Measurements from ENCODE around the gene KLRD1. TPM values are rescaled to one million over a fixed set of nuclear protein-coding genes. Genes with fewer than 3 reads are reported as not detected.

Gene KLRD1
- total and polyA plus RNA-seq, 4 donors = 0.60 to 5.0 (median 1.4) TPM

- Histone ChIP-seq H3K4me1 (ENCODE audit: control insufficient read depth in 4 of 4, insufficient read depth in 4 of 4, low read length in 3 of 4) (no peaks in the 10 kb centered on the region), H3K27ac (ENCODE audit: low read depth in 1 of 2, low read length in 2 of 2) (no peak overlapping the region), H3K36me3 (ENCODE audit: control insufficient read depth in 4 of 4, insufficient read depth in 3 of 4, low read depth in 1 of 4, low read length in 3 of 4) (no peaks in the 10 kb centered on the region), H3K9ac (ENCODE audit: low read depth in 1 of 2, low read length in 2 of 2) (no peak overlapping the region), H3K9me3 (ENCODE audit: control insufficient read depth in 4 of 4, low read length in 3 of 4) (no peaks in the 10 kb centered on the region), H3K27me3 (ENCODE audit: control insufficient read depth in 4 of 4, insufficient read depth in 4 of 4, low read length in 3 of 4) (no peaks in the 10 kb centered on the region), H3K4me3 (ENCODE audit: low read depth in 1 of 3, low read length in 3 of 3) (no peak overlapping the region)
- no peak for DNase-seq (ENCODE audit: low spot score)
- TF ChIP-seq FOXA1 (IDR thresholded peaks at IDR 0.05) (no peak), SP1 (IDR thresholded peaks at IDR 0.05) (no peak), TAF1 (conservative IDR thresholded peaks at IDR 0.05) (no peak), ZBTB33 (IDR thresholded peaks at IDR 0.05) (no peak), HNF4A (conservative IDR thresholded peaks at IDR 0.05) (no peak), REST (IDR thresholded peaks at IDR 0.05) (no peak), RXRA (IDR thresholded peaks at IDR 0.05) (no peak), HNF4G (IDR thresholded peaks at IDR 0.05) (no peak), CTCF (IDR thresholded peaks at IDR 0.05; ENCODE audit: low read depth, low read length, missing input control) (no peak), MAX (IDR thresholded peaks at IDR 0.05) (no peak), GABPA (IDR thresholded peaks at IDR 0.05 in 1 of 2, conservative IDR thresholded peaks at IDR 0.05 in 1 of 2) (no peak), RAD21 (IDR thresholded peaks at IDR 0.05) (no peak), FOXA2 (IDR thresholded peaks at IDR 0.05) (no peak), YY1 (IDR thresholded peaks at IDR 0.05) (no peak), NR2F2 (IDR thresholded peaks at IDR 0.05) (no peak), EGR1 (IDR thresholded peaks at IDR 0.05; ENCODE audit: low read depth in 2 of 2) (no peak), JUND (IDR thresholded peaks at IDR 0.05) (no peak)
- TF ChIP-seq, protein P1, sequence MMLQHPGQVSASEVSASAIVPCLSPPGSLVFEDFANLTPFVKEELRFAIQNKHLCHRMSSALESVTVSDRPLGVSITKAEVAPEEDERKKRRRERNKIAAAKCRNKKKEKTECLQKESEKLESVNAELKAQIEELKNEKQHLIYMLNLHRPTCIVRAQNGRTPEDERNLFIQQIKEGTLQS (IDR thresholded peaks at IDR 0.05) = no peak
- 85% methylated on average over 2 of the region's 2 CpGs for WGBS
These were observed 35.2 kb upstream of the KLRD1 start for GRCh38 chr12:10272467-10272866.

All from liver (tissue), 9 donors.